ENCODE measurements around the gene HTR2A.
A peak's percentile ranks its signal among the peaks of the same experiment; 100 is the strongest.
"Not testable (repeated sequence)": the region's sequence is repeated elsewhere in the genome, so short reads cannot be mapped to it uniquely, and the experiment has no call there.

HTR2A gene

GRCh38 chr13:46804921-46805320, 91.9 kb downstream of the HTR2A start:
- DNase-seq (ENCODE audit: low read depth), result not testable (repeated sequence)

GRCh38 chr13:46804391-46804815, 92.5 kb downstream of the HTR2A start:
- no peak for DNase-seq (ENCODE audit: low read depth)

- no peak for DNase-seq (ENCODE audit: low read depth)
These were observed 93.3 kb downstream of the HTR2A start for GRCh38 chr13:46803586-46803985.

DNA sequence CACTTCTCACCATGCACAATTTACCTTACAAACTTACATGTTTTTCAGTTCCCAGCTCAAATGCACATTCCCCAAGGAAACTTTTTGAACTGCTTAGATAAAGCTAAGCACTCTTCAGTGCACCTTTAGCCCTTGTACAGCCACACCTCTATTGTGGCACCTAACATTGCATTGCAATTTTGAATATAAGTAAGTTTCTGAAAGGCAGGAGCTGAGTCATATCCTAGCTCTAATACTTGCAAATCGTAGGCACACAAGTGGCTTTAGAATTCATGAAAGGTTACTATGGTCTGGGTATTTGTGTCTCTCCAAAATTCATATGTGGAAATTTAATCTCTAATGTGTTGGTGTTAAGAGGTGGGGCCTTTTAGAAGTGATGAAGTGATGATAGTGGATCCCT, 95.0 kb downstream of the HTR2A start:
- DNase-seq (ENCODE audit: low read depth), result no peak

DNA sequence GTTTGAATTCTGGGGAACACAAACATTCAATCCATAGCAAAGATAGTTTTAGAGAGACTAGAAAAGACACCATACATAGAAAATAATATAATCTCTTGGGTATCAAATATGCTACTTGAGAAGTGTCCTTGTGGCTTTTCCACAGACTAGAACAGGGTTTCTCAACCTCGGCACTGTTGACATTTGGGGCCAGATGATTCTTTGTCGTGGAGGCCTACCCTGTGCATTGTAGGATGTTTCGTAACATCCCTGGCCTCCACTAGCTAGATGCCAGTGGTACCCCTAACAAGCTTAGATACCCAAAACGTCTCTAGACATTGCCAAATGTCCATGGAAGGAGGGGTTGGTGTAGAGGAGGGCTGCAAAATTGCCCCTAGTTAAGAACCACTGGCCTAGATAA, 97.7 kb downstream of the HTR2A start:
- no peak for DNase-seq (ENCODE audit: low read depth)

GRCh38 chr13:46797501-46798237, 99.2 kb downstream of the HTR2A start:
- DNase-seq (ENCODE audit: low read depth), result no peak

- DNase-seq (ENCODE audit: low read depth), result peak; percentile 91
These were observed 100.1 kb downstream of the HTR2A start, which contains the start of gene ESD for GRCh38 chr13:46796515-46797474. Gene ESD, minus strand, starts transcription at chr13:46797161. Its CDS starts 5,748 bp downstream, at chr13:46791413.

DNA sequence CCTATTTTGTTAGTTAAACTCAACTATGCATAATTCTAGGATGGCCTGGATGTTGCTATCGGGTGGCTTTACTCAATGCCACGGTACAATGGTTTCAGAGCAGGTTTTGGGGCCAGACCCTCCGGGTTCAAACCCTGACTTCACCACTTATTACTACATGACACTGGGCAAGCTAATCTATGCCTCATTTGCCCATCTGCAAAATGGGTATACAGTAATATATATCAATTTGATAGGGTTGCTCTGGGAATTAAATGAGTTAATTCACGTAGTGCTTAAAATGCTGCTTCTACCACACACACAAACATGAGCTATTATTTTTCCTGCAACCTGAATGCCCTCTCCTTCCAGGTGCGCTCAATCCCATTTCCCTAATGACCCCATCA, 100.7 kb downstream of the HTR2A start:
- DNase-seq (ENCODE audit: low read depth), result no peak

DNA sequence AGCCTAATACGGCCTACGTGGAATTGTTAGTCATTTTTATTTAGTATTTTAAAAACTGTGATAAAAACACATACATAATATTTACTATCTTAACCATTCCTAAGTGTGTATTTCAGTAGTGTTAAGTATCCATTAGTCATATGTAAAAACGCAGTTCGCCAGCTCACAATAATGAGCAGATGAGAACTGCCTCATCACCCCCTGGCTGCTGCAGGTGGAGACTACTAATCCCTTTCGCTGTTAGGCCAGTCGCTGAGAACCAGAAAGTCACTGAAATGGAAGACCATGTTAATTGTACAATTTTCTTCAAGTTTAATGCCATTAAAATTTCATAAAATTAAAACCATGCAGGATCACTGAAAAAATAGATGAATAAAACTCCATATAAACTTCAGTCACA, 101.5 kb downstream of the HTR2A start:
- DNase-seq (ENCODE audit: low read depth), result no peak

GRCh38 chr13:46783504-46783903, 113.3 kb downstream of the HTR2A start:
- no peak for DNase-seq (ENCODE audit: low read depth)

- DNase-seq (ENCODE audit: low read depth), result no peak
These were observed 114.2 kb downstream of the HTR2A start for GRCh38 chr13:46782691-46783090.

DNA sequence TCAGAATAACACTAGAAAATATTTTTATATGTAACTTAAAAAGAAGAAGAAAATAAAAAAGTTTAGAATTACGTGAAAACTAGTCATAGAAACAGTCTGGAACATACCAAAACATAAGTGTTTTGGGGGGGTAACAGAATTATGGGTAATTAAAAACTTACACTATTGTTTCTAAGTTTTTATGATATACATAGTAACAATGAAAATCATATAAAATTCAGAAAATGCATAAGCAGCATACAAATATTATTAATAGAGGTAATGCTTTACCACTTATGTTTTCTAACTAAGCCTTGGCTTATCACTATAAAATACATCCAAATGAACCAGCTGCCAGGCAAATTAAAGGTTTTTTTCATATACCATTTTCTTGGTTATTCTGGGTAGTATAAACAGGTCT, 114.8 kb downstream of the HTR2A start:
- no peak for DNase-seq (ENCODE audit: low read depth)
